Measurements from ENCODE around the gene ZNF221. TPM values are rescaled to one million over a fixed set of nuclear protein-coding genes. Genes with fewer than 3 reads are reported as not detected.

ZNF221 gene
- total and polyA plus RNA-seq, 2 donors (not counting 1 experiment from before 2014, with no cell fraction given), result 0.63 to 7.0 TPM

GRCh38 chr19:43956827-43957226 is 5.8 kb downstream of the ZNF221 start:
- intact Hi-C loops (cut with micrococcal nuclease), result no loop called here
- H3K4me2 ChIP-seq (replicated peaks; ENCODE audit: low read depth, low read length, poor library complexity, severe bottlenecking), result no peak overlapping the region
- H3K27ac Mint-ChIP-seq, result no peak overlapping the region
- no peak overlapping the region for H3K4me3 ChIP-seq (ENCODE audit: control extremely low read depth in 1 of 5, extremely low read depth in 1 of 5, insufficient read depth in 1 of 5, low read depth in 2 of 5, low read length in 4 of 5)
- peaks cover 0 to 3% of the 10 kb centered on the region in 2 experiments for H3K36me3 ChIP-seq (replicated peaks in 1 of 2; ENCODE audit: control extremely low read depth in 1 of 2, control insufficient read depth in 1 of 2, extremely low read depth in 1 of 2, insufficient read depth in 2 of 2, low read length in 1 of 2)
- peaks cover 8% of the 10 kb centered on the region for H3K9me3 Mint-ChIP-seq (ENCODE audit: insufficient read depth)
- no peak overlapping the region for H3K4me3 Mint-ChIP-seq
- H3K4me1 Mint-ChIP-seq, result peaks cover 3% of the 10 kb centered on the region
- no peaks in the 10 kb centered on the region for H3K79me2 ChIP-seq (ENCODE audit: control insufficient read depth, insufficient read depth, low read length)
- no peak for TF ChIP-seq CTCF (IDR thresholded peaks at IDR 0.05)
- no peak for TF ChIP-seq EZH2 (IDR thresholded peaks at IDR 0.05; ENCODE audit: borderline replicate concordance, insufficient read depth, low read depth, low read length, poor library complexity, severe bottlenecking)
- no peak overlapping the region for H2AFZ ChIP-seq (ENCODE audit: insufficient read depth, low read depth, low read length, poor library complexity, severe bottlenecking)
- H3K27me3 Mint-ChIP-seq, result no peaks in the 10 kb centered on the region
- H3K27me3 ChIP-seq (replicated peaks in 1 of 4; ENCODE audit: control extremely low read depth in 1 of 4, control insufficient read depth in 3 of 4, insufficient read depth in 4 of 4, low read length in 3 of 4), result no peaks in the 10 kb centered on the region
- POLR2A ChIA-PET, result no interaction called here
- no peak overlapping the region for H3K27ac ChIP-seq (ENCODE audit: low read length in 2 of 2)
- CTCF ChIA-PET, result no interaction called here
- H4K20me1 ChIP-seq (ENCODE audit: control insufficient read depth, insufficient read depth, low read length, poor library complexity, severe bottlenecking), result no peaks in the 10 kb centered on the region
- H3K9me3 ChIP-seq (ENCODE audit: control extremely low read depth in 1 of 3, control insufficient read depth in 2 of 3, insufficient read depth in 1 of 3, low read length in 2 of 3), result peaks cover 7 to 38% (median 33%) of the 10 kb centered on the region in 3 donors
- ATAC-seq (ENCODE audit: low read depth), result no peak
- no peaks in the 10 kb centered on the region for H3K4me1 ChIP-seq (ENCODE audit: control insufficient read depth in 2 of 2, insufficient read depth in 2 of 2, low read length in 2 of 2)
- 0% methylated on average over 1 of the region's 3 CpGs for WGBS (ENCODE audit: insufficient coverage)
- H3K9ac ChIP-seq (ENCODE audit: low read length), result no peak overlapping the region
- no peak for DNase-seq

GRCh38 chr19:43957891-43958290 is 6.9 kb downstream of the ZNF221 start:
- no peak for DNase-seq
- Histone ChIP-seq H3K27me3 (replicated peaks in 1 of 4; ENCODE audit: control extremely low read depth in 1 of 4, control insufficient read depth in 3 of 4, insufficient read depth in 4 of 4, low read length in 3 of 4) (no peaks in the 10 kb centered on the region), H3K79me2 (ENCODE audit: control insufficient read depth, insufficient read depth, low read length) (no peaks in the 10 kb centered on the region), H3K27ac (ENCODE audit: low read length in 2 of 2) (no peak overlapping the region), H3K9me3 (ENCODE audit: control extremely low read depth in 1 of 3, control insufficient read depth in 2 of 3, insufficient read depth in 1 of 3, low read length in 2 of 3) (peaks cover 13 to 44% (median 24%) of the 10 kb centered on the region in 3 donors), H3K36me3 (replicated peaks in 1 of 2; ENCODE audit: control extremely low read depth in 1 of 2, control insufficient read depth in 1 of 2, extremely low read depth in 1 of 2, insufficient read depth in 2 of 2, low read length in 1 of 2) (peaks cover 3 to 4% of the 10 kb centered on the region in 2 experiments), H2AFZ (ENCODE audit: insufficient read depth, low read depth, low read length, poor library complexity, severe bottlenecking) (no peak overlapping the region), H4K20me1 (ENCODE audit: control insufficient read depth, insufficient read depth, low read length, poor library complexity, severe bottlenecking) (no peaks in the 10 kb centered on the region), H3K4me2 (replicated peaks; ENCODE audit: low read depth, low read length, poor library complexity, severe bottlenecking) (no peak overlapping the region), H3K9ac (ENCODE audit: low read length) (no peak overlapping the region), H3K4me1 (ENCODE audit: control insufficient read depth in 2 of 2, insufficient read depth in 2 of 2, low read length in 2 of 2) (no peaks in the 10 kb centered on the region), H3K4me3 (ENCODE audit: control extremely low read depth in 1 of 5, extremely low read depth in 1 of 5, insufficient read depth in 1 of 5, low read depth in 2 of 5, low read length in 4 of 5) (no peak overlapping the region)
- TF ChIP-seq CTCF (IDR thresholded peaks at IDR 0.05), result no peak
- H3K4me1 Mint-ChIP-seq, result no peaks in the 10 kb centered on the region
- POLR2A ChIA-PET, result no interaction called here
- no peak overlapping the region for H3K4me3 Mint-ChIP-seq
- no peak for ATAC-seq (ENCODE audit: low read depth)
- H3K9me3 Mint-ChIP-seq (ENCODE audit: insufficient read depth), result peaks cover 8% of the 10 kb centered on the region
- H3K27me3 Mint-ChIP-seq, result no peaks in the 10 kb centered on the region
- CTCF ChIA-PET, result no interaction called here
- WGBS (ENCODE audit: insufficient coverage), result 100% methylated on average over 3 of the region's 3 CpGs
- intact Hi-C loops (cut with micrococcal nuclease), result no loop called here
- no peak overlapping the region for H3K27ac Mint-ChIP-seq
